Neural progenitor cell (in vitro differentiated cells): ENCODE data around the gene FBXO22. TPM values are rescaled to one million over a fixed set of nuclear protein-coding genes. Genes with fewer than 3 reads are reported as not detected.

Source experiments
- DNase-seq: peaks from one replicate; pipeline ENCODE4 v3.0.0-alpha.2; 2016; ENCODE audit warnings: low spot score
- H2AFZ ChIP-seq: fragments of 200-600 bp; sonication (generic); replicated peaks from 2 replicates; pipeline ENCODE4 v1.6.1; 2016; ENCODE audit warnings: antibody characterized with exemption
- H3F3A ChIP-seq: fragments of 200-600 bp; sonication (generic); 2 replicates; pipeline ENCODE4 v1.6.1; 2016; ENCODE audit warnings: antibody characterized with exemption, low read depth
- H3K27ac ChIP-seq: fragments of 200-600 bp; sonication (generic); 2 replicates; pipeline ENCODE4 v1.5.1; 2016; ENCODE audit warnings: mild to moderate bottlenecking
- H3K27me3 ChIP-seq: fragments of 200-600 bp; sonication (generic); 2 replicates; pipeline ENCODE4 v1.6.1; 2016; ENCODE audit warnings: mild to moderate bottlenecking, moderate library complexity
- H3K36me3 ChIP-seq: fragments of 200-600 bp; sonication (generic); 2 replicates; pipeline ENCODE4 v1.5.1; 2016
- H3K4me1 ChIP-seq: fragments of 200-600 bp; sonication (generic); 2 replicates; pipeline ENCODE4 v1.6.1; 2016; ENCODE audit warnings: mixed run types
- H3K4me2 ChIP-seq: fragments of 200-600 bp; sonication (generic); 2 replicates; pipeline ENCODE4 v1.6.1; 2016
- H3K4me3 ChIP-seq: fragments of 200-600 bp; sonication (generic); 2 replicates; pipeline ENCODE4 v1.5.1; 2016
- H3K79me2 ChIP-seq: fragments of 200-600 bp; sonication (generic); 2 replicates; pipeline ENCODE4 v1.6.1; 2016; ENCODE audit warnings: low read depth
- H3K9ac ChIP-seq: fragments of 200-600 bp; sonication (generic); 2 replicates; pipeline ENCODE4 v1.6.1; 2016
- H3K9me3 ChIP-seq: fragments of 200-600 bp; sonication (generic); 2 replicates; pipeline ENCODE4 v1.5.1; 2016; ENCODE audit warnings: low read depth
- H4K20me1 ChIP-seq: fragments of 200-600 bp; sonication (generic); 2 replicates; pipeline ENCODE4 v1.6.1; 2016; ENCODE audit warnings: low read depth
- H3K27ac Mint-ChIP-seq: 3 replicates; pipeline ENCODE4 v1.8.0; 2021; ENCODE audit warnings: mixed read lengths
- H3K27me3 Mint-ChIP-seq: 2 replicates; pipeline ENCODE4 v1.8.0; 2022; ENCODE audit warnings: low read depth, mild to moderate bottlenecking, inconsistent platforms, moderate library complexity, mixed read lengths; ENCODE audit not compliant: insufficient read depth
- H3K36me3 Mint-ChIP-seq: 3 replicates; pipeline ENCODE4 v1.8.0; 2021; ENCODE audit warnings: mixed read lengths
- H3K4me1 Mint-ChIP-seq: 3 replicates; pipeline ENCODE4 v1.8.0; 2021; ENCODE audit warnings: mixed read lengths
- H3K4me3 Mint-ChIP-seq: 3 replicates; pipeline ENCODE4 v1.8.0; 2021; ENCODE audit warnings: mild to moderate bottlenecking, moderate library complexity, mixed read lengths
- H3K9me3 Mint-ChIP-seq: 3 replicates; pipeline ENCODE4 v1.8.0; 2020; ENCODE audit warnings: mixed read lengths
- EZH2 ChIP-seq: fragments of 200-600 bp; sonication (generic); IDR thresholded peaks from 2 replicates; pipeline ENCODE4 v1.6.1; 2017; ENCODE audit warnings: antibody characterized with exemption, mild to moderate bottlenecking, moderate library complexity
- EZH2phosphoT487 ChIP-seq: fragments of 200-600 bp; sonication (generic); IDR thresholded peaks from 2 replicates; pipeline ENCODE4 v1.6.1; 2017; ENCODE audit warnings: antibody characterized with exemption
- small RNA-seq: library from RNA; depleted of rRNA; stranded (forward); fragments of <200 nt; gene quantifications from one replicate; pipeline ENCODE3, GENCODE V24; 2015
- total RNA-seq: library from RNA; depleted of rRNA; stranded (reverse); fragments of >200 nt; gene quantifications from 2 replicates; pipeline ENCODE4 v1.2.3, GENCODE V29; 2015; ENCODE audit warnings: low replicate concordance

FBXO22 gene
- total RNA-seq, 1 donor from 2014 or later = 70.9 TPM

DNA sequence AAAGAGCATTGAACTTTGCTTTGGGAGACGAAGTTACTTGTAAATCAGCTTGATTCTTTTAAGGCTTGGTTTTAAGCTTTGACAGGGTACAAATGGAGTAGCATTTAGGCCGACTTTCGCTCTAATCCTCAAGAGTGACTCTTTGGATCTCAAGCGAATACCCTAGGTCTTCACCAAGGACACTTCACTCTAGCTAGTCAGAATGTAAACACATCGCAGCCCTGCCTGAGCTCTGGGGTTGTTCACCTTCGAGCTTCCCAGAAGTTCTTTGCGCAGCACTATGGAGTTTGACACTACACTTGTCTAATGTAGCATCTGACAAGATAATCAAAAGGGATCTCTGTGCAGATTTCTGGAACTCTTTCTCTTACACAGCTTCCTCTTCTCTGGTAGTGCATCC is 86.2 kb downstream of the FBXO22 start:
- Histone ChIP-seq H3K9me3 (no peaks in the 10 kb centered on the region), H3K79me2 (no peaks in the 10 kb centered on the region), H2AFZ (no peak overlapping the region), H3K27ac (no peak overlapping the region), H3F3A (no peaks in the 10 kb centered on the region), H4K20me1 (no peaks in the 10 kb centered on the region), H3K36me3 (no peaks in the 10 kb centered on the region), H3K4me2 (no peak overlapping the region), H3K9ac (no peak overlapping the region), H3K4me1 (no peaks in the 10 kb centered on the region), H3K4me3 (no peak overlapping the region), H3K27me3 (no peaks in the 10 kb centered on the region)
- DNase-seq = no peak
- no peak overlapping the region for H3K4me3 Mint-ChIP-seq
- no peaks in the 10 kb centered on the region for H3K36me3 Mint-ChIP-seq
- no peaks in the 10 kb centered on the region for H3K4me1 Mint-ChIP-seq
- peaks cover under 1% of the 10 kb centered on the region for H3K27me3 Mint-ChIP-seq
- H3K27ac Mint-ChIP-seq = no peak overlapping the region
- TF ChIP-seq EZH2 (no peak), EZH2phosphoT487 (no peak)
- peaks cover 4% of the 10 kb centered on the region for H3K9me3 Mint-ChIP-seq

Small RNA genes within 50 kb of the gene (small RNA-seq; reads per million reads assigned to genes)
- not detected for gene RN7SL510P

Other genes starting within 250 kb of the FBXO22 start
- 0.07 and 0.37 TPM in 2 replicates for gene CSPG4, start 191.0 kb upstream of the FBXO22 start, total RNA-seq
- gene UBE2Q2, start 60.4 kb upstream of the FBXO22 start, total RNA-seq = 21.8 and 25.8 TPM in 2 replicates
- 0.06 and 0.36 TPM in 2 replicates for gene NRG4, start 108.5 kb downstream of the FBXO22 start, total RNA-seq
- 0.43 and 1.1 TPM in 2 replicates for gene TMEM266, start 156.1 kb downstream of the FBXO22 start, total RNA-seq